Spleen (tissue), 11 donors: ENCODE measurements around the gene C5orf58. TPM values are rescaled to one million over a fixed set of nuclear protein-coding genes. Genes with fewer than 3 reads are reported as not detected.

Experiments used
- DNase-seq: peaks from one replicate; pipeline ENCODE4 v3.0.0-alpha.2; 2020
- H3K27ac ChIP-seq, 8 donors: fragments of 200-600 bp; sonication (generic) in 7 of 8; 1 replicate in 4 of 8; 2 replicates in 4 of 8; pipeline versions ENCODE4 v1.5.0 to v1.8.0; 2016 to 2021; ENCODE audit warnings: inconsistent platforms in 4 of 8, mild to moderate bottlenecking in 4 of 8, moderate library complexity in 1 of 8
- H3K27me3 ChIP-seq, 7 donors: fragments of 200-600 bp; sonication (generic) in 6 of 7; replicated peaks in 1 of 7; 1 replicate in 4 of 7; 2 replicates in 3 of 7; pipeline versions ENCODE4 v1.5.0 to v1.8.0; 2016 to 2021; ENCODE audit warnings: inconsistent platforms in 3 of 7, mild to moderate bottlenecking in 1 of 7
- H3K36me3 ChIP-seq, 6 donors: fragments of 200-600 bp; sonication (generic) in 5 of 6; 1 replicate in 4 of 6; 2 replicates in 2 of 6; pipeline versions ENCODE4 v1.5.0 to v1.8.0; 2016 to 2021; ENCODE audit warnings: inconsistent platforms in 2 of 6
- H3K4me1 ChIP-seq, 6 donors: fragments of 200-600 bp; sonication (generic) in 5 of 6; 1 replicate in 3 of 6; 2 replicates in 3 of 6; pipeline versions ENCODE4 v1.5.0 to v1.8.0; 2016 to 2021; ENCODE audit warnings: inconsistent platforms in 3 of 6
- H3K4me3 ChIP-seq, 8 donors: fragments of 200-600 bp; sonication (generic) in 7 of 8; 1 replicate in 4 of 8; 2 replicates in 4 of 8; pipeline versions ENCODE4 v1.5.0 to v1.8.0; 2016 to 2021; ENCODE audit warnings: inconsistent platforms in 4 of 8, mild to moderate bottlenecking in 4 of 8, moderate library complexity in 2 of 8
- H3K9me3 ChIP-seq, 8 donors: fragments of 200-600 bp; sonication (generic) in 7 of 8; 1 replicate in 4 of 8; 2 replicates in 4 of 8; pipeline versions ENCODE4 v1.5.0 to v1.8.0; 2016 to 2021; ENCODE audit warnings: inconsistent platforms in 4 of 8
- CTCF ChIP-seq, 11 experiments: fragments of 200-600 bp in 7 of 11; fragments of 450-650 bp in 4 of 11; sonication (generic) in 4 of 11; IDR thresholded peaks in 8 of 11; conservative IDR thresholded peaks in 3 of 11; 1 replicate in 7 of 11; 2 replicates in 4 of 11; pipeline versions ENCODE4 v1.4.0 to v1.8.0; 2016 to 2021; ENCODE audit warnings: antibody characterized with exemption in 11 of 11, inconsistent platforms in 4 of 11, mild to moderate bottlenecking in 1 of 11
- POLR2A ChIP-seq, 3 donors: fragments of 450-650 bp; IDR thresholded peaks; one replicate each; pipeline ENCODE4 v1.5.1; 2017; ENCODE audit warnings: antibody characterized with exemption in 3 of 3, mild to moderate bottlenecking in 1 of 3
- POLR2AphosphoS5 ChIP-seq, 3 donors: sonication (generic); formaldehyde crosslinking; IDR thresholded peaks; one replicate each; pipeline ENCODE4 v1.5.1; 2017; ENCODE audit warnings: antibody characterized with exemption in 3 of 3
- WGBS, 5 donors: extraction: QIAGEN DNeasy Blood & Tissue Kit in 3 of 5; methylation state at CpG; one replicate each; pipeline versions ENCODE4 v1.1.5 to v1.1.7; 2013 to 2018; 5-methylcytosine and 5-hydroxymethylcytosine counted together
- intact Hi-C: fragments of 100-400 bp; cut with DNase I; formaldehyde crosslinking; loops from one replicate; pipeline ENCODE4 v1.15.0; 2023; ENCODE audit warnings: low total_unique reads
- polyA plus RNA-seq, 3 donors: library from polyadenylated mRNA; stranded (reverse); fragments of 200-250 nt; gene quantifications; one replicate each; pipeline ENCODE4 v1.2.1, GENCODE V29; 2013
- total RNA-seq, 7 donors: library from RNA; depleted of rRNA in 3 of 7; stranded (reverse); fragments of >200 nt in 3 of 7; fragmentation: NEBNext Ultra II Directional in 4 of 7; extraction: Animal tissue kit (Norgen Biotek cat#: 25700) in 4 of 7; gene quantifications; one replicate each; pipeline versions ENCODE4 v1.1.0 to v1.2.1, GENCODE V29; 2016 to 2021
- donor health status: healthy with polysubstance abuse.
- donor health status: DM: no; HTN: no; CAD: no; lungs with moderate emphysema.
- donor health status: DM: no; HTN: no; CAD: no.
- donor health status: Bipolar disorder and iron deficiency.
- donor health status: healthy.
- donor health status: DM: no; HTN: no; CAD: no.
- donor health status: DM: yes; HTN: yes; CAD: no.

C5orf58 gene
- total and polyA plus RNA-seq, 10 donors, result 0.35 TPM; not detected in 9

- Histone ChIP-seq H3K4me1 (no peaks in the 10 kb centered on the region), H3K27ac (no peak overlapping the region), H3K27me3 (no peaks in the 10 kb centered on the region), H3K9me3 (no peaks in the 10 kb centered on the region), H3K36me3 (peaks cover 0 to 6% (median 0%) of the 10 kb centered on the region in 6 donors), H3K4me3 (no peak overlapping the region)
- intact Hi-C loops, result no loop called here
- WGBS, 5 donors, result 96 to 98% (median 97%) methylated on average over 17 to 18 of the region's 18 CpGs
- no peak for TF ChIP-seq CTCF (IDR thresholded peaks at IDR 0.05 in 8 of 11, conservative IDR thresholded peaks at IDR 0.05 in 3 of 11)
- no peak for TF ChIP-seq POLR2AphosphoS5 (IDR thresholded peaks at IDR 0.05)
- TF ChIP-seq POLR2A (IDR thresholded peaks at IDR 0.05), result no peak
- no peak for DNase-seq
Measured at GRCh38 chr5:170233358-170233892, 640 bp downstream of the C5orf58 start.

GRCh38 chr5:170235876-170236864 is 3.4 kb downstream of the C5orf58 start:
- 73 to 91% (median 83%) methylated on average over 3 of the region's 3 CpGs for WGBS, 5 donors
- no peak for TF ChIP-seq CTCF (IDR thresholded peaks at IDR 0.05 in 8 of 11, conservative IDR thresholded peaks at IDR 0.05 in 3 of 11)
- no peak for TF ChIP-seq POLR2A (IDR thresholded peaks at IDR 0.05)
- TF ChIP-seq POLR2AphosphoS5 (IDR thresholded peaks at IDR 0.05), result no peak
- Histone ChIP-seq H3K27me3 (no peaks in the 10 kb centered on the region), H3K27ac (no peak overlapping the region), H3K36me3 (peaks cover 0 to 6% (median 0%) of the 10 kb centered on the region in 6 donors), H3K4me3 (no peak overlapping the region), H3K9me3 (no peaks in the 10 kb centered on the region), H3K4me1 (no peaks in the 10 kb centered on the region)
- DNase-seq, result no peak
- intact Hi-C loops, result no loop called here

GRCh38 chr5:170238456-170239196 is 5.8 kb downstream of the C5orf58 start:
- H3K36me3 ChIP-seq, result no peaks in the 10 kb centered on the region
- 59 to 86% (median 74%) methylated on average over 1 of the region's 1 CpG for WGBS, 5 donors
- no peak overlapping the region for H3K27ac ChIP-seq
- H3K9me3 ChIP-seq, result no peaks in the 10 kb centered on the region
- H3K4me3 ChIP-seq, result no peak overlapping the region
- intact Hi-C loops, result no loop called here
- TF ChIP-seq CTCF (IDR thresholded peaks at IDR 0.05 in 8 of 11, conservative IDR thresholded peaks at IDR 0.05 in 3 of 11) (no peak), POLR2AphosphoS5 (IDR thresholded peaks at IDR 0.05) (no peak), POLR2A (IDR thresholded peaks at IDR 0.05) (no peak)
- DNase-seq, result no peak
- no peaks in the 10 kb centered on the region for H3K27me3 ChIP-seq
- no peaks in the 10 kb centered on the region for H3K4me1 ChIP-seq
